HG02678 (cell line): ENCODE data around the gene CLEC4G.

ENCODE experiments used
- ATAC-seq: cut with Tn5 transposase; IDR thresholded peaks from one replicate; pipeline ENCODE4 v1.9.1; 2021; ENCODE audit warnings: mild to moderate bottlenecking, moderate library complexity; ENCODE audit not compliant: unreplicated experiment

The CLEC4G gene

GRCh38 chr19:7729831-7730285 lies 2.1 kb downstream of the CLEC4G start:
- ATAC-seq, result no peak

DNA sequence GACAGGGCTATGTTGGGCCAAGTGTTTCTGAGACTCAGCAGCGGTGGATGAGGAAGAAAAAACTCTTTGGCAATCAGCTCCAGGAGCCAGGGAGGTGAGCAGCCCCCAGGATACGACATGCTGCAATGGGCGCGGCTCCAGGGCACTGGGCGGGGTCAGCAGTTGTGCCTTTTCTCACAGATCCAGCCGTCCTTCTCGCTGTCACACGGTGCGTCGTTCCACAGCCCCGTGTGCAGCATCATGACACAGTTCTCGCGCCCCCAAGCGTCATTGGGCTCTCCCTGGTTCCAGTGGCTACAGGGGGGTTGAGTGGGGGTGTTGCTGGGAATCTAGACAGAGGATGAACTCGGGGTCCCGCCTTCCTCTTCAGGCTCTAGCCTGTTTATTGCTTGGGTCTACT lies 2.7 kb downstream of the CLEC4G start:
- no peak for ATAC-seq

DNA sequence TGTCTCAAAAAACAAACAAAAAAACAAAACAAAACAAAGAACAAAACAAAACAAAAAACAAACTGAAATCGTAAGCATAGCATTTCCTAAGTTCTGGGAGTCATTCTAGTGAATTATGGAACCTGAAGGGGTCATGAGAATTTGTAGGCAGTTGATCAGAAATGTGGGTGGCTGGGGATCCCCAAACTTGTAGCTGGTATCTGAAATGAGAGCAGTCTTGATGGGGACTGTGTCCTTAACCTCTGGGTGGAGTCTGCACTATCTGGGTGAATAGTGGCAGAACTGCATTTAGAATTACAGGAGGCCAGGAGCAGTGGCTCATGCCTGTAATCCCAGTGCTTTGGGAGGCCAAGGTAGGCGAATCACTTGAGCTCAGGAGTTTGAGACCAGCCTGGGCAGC lies 6.1 kb downstream of the CLEC4G start:
- no peak for ATAC-seq

DNA sequence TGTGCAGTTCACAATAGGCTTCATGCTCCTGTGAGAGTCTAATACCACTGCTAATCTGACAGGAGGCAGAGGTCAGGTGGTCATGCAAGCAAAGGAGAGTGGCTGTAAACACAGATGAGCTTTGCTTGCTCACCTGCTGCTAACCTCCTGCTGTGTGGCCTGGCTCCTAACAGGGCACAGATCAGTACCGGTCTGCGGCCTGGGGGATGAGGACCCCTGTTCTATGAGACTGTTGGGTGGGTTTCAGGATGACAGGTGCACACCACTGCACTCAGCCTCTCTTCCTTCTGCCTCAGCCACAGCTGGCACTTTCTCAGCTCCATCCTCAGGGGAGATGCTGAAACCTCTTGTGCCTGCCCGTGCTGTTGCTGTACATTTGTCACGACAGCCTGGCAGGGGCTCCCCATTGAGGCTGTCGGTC lies 9.7 kb downstream of the CLEC4G start:
- ATAC-seq, result peak; percentile 77

DNA sequence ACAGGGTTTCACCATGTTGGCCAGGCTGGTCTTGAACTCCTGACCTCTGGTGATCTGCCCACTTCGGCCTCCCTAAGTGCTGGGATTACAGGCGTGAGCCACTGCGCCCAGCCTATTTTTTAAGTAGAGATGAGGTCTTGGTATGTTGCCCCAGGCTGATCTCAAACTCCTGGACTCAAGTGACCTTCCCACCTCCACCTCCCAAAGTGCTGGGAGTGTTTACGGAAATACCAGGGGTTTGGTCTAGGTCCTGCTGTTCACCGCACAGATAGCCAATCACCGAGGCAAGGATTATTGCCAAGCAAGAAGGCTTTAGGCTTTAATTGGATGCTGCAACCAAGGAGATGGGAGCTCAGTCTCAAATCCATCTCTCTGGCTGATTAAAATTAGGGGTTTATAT lies 11.6 kb downstream of the CLEC4G start:
- ATAC-seq, result no peak

- ATAC-seq, result no peak
Measured at GRCh38 chr19:7718668-7719067, 13.2 kb downstream of the CLEC4G start.

- no peak for ATAC-seq
Measured at GRCh38 chr19:7716762-7717161, 15.1 kb downstream of the CLEC4G start.

DNA sequence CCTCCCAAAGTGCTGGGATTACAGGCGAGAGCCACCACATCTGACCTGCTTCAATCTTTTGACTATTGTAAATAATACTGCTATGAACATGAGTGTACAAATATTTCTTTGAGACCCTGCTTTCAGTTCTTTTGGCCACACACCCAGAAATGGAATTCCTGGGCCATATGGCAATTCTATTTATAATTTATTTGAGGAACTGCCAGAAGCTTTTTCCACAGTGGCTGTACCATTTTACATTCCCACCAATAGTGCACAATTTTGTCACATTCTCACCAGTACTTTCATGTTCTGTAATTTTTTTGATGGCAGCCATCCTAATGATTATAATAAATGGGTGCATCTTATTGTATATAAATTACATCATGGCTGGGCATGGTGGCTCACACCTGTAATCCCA lies 16.2 kb downstream of the CLEC4G start:
- ATAC-seq, result no peak

GRCh38 chr19:7710616-7711015 lies 21.3 kb downstream of the CLEC4G start:
- ATAC-seq, result no peak

GRCh38 chr19:7709932-7710460 lies 21.9 kb downstream of the CLEC4G start:
- no peak for ATAC-seq

DNA sequence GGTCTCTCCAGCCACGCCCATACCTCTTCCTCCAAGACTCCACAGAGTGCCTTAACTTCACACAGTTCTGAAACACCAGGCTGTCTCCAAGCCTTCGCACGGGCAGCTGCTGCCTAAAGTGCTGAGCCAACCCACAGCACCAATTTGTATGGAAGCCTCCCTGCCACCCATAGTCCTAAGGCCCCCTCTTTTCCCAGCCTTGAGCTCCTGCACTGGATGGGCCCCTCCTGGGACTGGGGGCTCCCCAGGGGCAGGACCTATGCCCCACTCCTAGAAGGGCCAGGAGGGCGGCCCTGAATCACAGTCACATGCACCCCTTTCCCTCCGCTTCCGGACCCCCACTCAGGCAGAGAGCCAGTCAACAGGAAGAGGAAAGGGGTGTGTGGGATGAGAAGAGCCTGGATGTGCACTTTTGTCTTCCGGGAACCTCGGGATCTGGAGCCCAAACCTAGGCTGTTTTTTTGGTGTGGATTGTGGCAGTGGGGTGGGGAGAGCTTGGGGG lies 24.9 kb downstream of the CLEC4G start:
- no peak for ATAC-seq

DNA sequence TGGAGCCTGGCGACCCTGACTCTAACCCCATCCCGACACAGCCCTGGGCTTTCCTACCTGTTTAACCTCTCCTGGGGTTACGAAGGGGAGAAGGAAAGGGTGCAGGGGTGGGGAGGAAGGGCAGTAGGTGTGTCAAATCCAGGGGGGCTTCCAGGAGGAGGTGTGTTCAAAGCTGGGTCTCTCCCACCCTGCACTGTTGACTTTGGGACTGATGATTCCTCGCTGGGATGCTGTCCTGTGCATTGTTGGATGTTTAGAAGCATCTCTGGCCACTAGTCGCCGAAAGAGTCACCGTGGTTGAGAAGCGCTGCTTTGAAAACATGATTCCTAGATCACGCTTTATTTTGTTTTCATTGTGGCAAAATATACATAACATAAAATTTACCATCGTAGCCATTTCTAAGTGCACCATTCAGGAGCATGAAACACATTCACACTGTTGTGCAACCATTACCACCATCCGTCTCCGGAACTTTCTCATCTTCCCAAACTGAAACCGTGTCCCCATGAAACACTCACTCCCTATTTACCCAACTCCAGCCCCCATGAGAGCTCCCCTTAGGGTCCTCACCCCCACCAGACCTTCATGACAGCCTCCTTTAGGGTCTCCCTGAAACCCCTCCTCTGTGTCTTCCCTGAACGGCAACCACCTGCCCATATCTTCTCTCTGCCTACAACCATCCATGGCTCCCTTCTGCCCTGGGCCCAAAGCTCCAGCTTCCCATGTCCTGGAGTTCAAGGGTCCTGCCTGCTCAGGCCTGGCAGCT lies 25.5 kb downstream of the CLEC4G start:
- no peak for ATAC-seq

GRCh38 chr19:7705387-7706187 lies 26.3 kb downstream of the CLEC4G start:
- no peak for ATAC-seq

DNA sequence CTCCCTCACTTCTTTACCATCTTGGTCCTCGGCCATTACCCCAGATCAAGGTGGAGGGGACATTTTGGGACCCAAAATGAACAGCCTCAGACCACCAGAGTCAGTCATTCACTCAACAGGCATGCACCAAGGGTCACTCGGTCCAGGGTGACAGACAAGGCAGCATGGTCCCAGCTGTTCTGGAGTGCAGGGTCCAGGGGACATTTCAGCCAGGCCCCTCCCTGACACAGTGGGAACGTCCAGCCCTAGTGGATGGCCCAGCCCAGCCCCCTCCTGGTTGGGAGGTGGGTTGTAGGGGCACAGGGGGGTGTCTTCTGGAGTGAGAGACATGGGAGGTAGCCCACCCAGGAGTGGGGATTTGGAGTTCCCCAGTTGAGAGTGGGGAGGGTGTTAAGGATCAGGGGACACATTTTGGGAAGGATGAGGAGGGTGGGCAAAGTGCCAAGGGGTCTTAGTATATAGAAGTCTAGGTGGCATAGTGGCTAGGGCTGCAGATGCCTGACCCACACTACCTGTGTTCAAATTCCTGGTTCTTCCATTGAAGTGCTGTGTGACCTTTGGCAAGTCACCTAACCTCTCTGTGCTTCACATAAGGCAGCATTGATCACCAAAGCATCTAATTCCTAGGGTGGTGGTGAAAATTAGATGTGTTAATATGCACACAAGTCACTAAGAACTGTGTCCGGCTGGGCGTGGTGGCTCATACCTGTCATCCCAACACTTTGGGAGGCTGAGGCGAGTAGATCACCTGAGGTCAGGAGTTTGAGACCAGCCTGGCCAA lies 27.4 kb downstream of the CLEC4G start:
- no peak for ATAC-seq

DNA sequence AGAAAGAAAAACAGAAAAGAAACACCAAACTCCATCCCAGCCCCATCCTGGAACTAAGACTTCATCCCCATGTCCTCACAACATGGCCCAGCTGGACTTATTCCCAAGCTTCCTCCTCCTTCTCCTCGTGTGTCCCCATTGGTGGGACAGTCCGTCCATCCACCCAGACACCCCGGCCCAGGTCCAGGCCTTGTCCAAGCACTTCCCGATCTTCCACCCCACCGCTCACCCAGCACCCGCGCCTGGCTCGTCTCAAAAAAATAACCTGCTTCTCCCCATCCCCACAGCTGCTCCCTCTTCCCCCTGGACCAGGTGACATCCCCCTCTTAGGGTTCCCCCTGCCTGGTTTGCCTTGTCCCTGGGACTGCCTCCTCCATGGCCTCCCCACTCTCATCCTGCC lies 28.6 kb downstream of the CLEC4G start:
- ATAC-seq, result no peak

DNA sequence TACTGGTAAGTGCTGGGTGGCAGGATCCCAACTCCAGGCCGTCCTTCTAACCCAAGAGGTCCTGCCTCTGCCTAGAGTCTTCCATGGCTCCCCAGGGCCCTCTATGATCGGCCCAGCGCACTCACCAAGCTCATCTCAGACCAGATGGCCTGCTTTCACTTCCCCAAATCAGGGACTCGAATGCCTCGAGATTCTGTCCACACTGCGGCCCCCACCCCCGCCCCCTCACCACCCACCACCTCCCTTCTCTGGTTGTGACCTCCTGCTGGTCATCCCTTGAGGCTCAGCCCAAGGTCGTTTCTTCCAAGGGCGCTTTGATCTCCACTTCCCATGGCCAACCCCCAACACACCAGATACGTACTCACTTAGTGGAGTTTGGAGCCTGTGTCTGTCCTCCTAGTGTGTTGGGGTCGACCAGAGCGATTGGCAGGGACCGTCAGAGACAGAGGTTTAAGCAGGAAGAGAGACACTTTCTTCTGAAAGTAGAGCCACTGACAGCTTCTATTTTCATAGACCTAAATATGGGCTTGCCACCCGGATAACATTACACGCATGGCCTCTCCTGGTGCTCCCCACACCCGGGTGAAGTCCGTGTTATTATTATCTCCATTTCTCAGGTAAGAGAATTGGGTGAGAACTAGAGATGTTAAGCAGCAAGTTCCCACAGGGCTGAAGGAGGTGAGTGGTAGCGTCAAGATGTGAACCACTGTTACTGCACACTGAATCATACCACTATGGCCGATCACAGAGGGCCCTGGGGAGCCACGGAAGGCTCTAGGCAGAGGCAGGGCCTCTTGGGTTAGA lies 30.1 kb downstream of the CLEC4G start, which contains the start of gene FCER2:
FCER2 (minus strand) TSS at position 478 of the 804 bp plus-strand sequence. CDS start 2,371 bp downstream, outside the sequence.
- peak; percentile 55 for ATAC-seq

- ATAC-seq, result no peak
Measured at GRCh38 chr19:7701049-7701653, 30.8 kb downstream of the CLEC4G start.

- no peak for ATAC-seq
Measured at GRCh38 chr19:7699417-7700401, 32.2 kb downstream of the CLEC4G start.
